DOHH2 (cell line): ENCODE data around the gene MPND.
A peak's percentile ranks its signal among the peaks of the same experiment; 100 is the strongest.

Source experiments
- H3F3A ChIP-seq: fragments of 200-600 bp; sonication (generic), shearing (Covaris generic); 2 replicates; pipeline ENCODE4 v1.6.0; 2016; ENCODE audit warnings: antibody characterized with exemption, mild to moderate bottlenecking; ENCODE audit not compliant: control insufficient read depth, insufficient read depth
- H3K27ac ChIP-seq: fragments of 200-600 bp; sonication (generic); 2 replicates; pipeline ENCODE4 v1.5.1; 2014; ENCODE audit warnings: low read depth, mild to moderate bottlenecking, low read length, moderate library complexity
- H3K27me3 ChIP-seq: fragments of 200-600 bp; sonication (generic); 2 replicates; pipeline ENCODE4 v1.6.1; 2014; ENCODE audit warnings: mild to moderate bottlenecking, low read length, mixed read lengths; ENCODE audit not compliant: control insufficient read depth
- H3K36me3 ChIP-seq: fragments of 200-600 bp; sonication (generic); 2 replicates; pipeline ENCODE4 v1.6.1; 2014; ENCODE audit warnings: mild to moderate bottlenecking, low read length, moderate library complexity, mixed read lengths; ENCODE audit not compliant: control insufficient read depth
- H3K4me1 ChIP-seq: fragments of 200-600 bp; sonication (generic); 2 replicates; pipeline ENCODE4 v1.6.1; 2014; ENCODE audit warnings: mild to moderate bottlenecking, low read length, mixed read lengths; ENCODE audit not compliant: control insufficient read depth
- H3K4me2 ChIP-seq: fragments of 200-600 bp; sonication (generic); 2 replicates; pipeline ENCODE4 v1.6.0; 2014; ENCODE audit warnings: mild to moderate bottlenecking, low read length, moderate library complexity
- H3K4me3 ChIP-seq: fragments of 200-600 bp; sonication (generic); 2 replicates; pipeline ENCODE4 v1.5.1; 2014; ENCODE audit warnings: mild to moderate bottlenecking, low read length, mixed read lengths
- H3K79me2 ChIP-seq: fragments of 200-600 bp; sonication (generic); 2 replicates; pipeline ENCODE4 v1.6.1; 2014; ENCODE audit warnings: mild to moderate bottlenecking, low read length, mixed read lengths; ENCODE audit not compliant: control insufficient read depth
- H3K9me2 ChIP-seq: fragments of 200-600 bp; sonication (generic); replicated peaks from 2 replicates; pipeline ENCODE4 v1.6.1; 2014; ENCODE audit warnings: mild to moderate bottlenecking, low read length, mixed read lengths; ENCODE audit not compliant: control insufficient read depth
- H3K9me3 ChIP-seq: fragments of 200-600 bp; sonication (generic); 2 replicates; pipeline ENCODE4 v1.6.1; 2014; ENCODE audit warnings: antibody characterized with exemption, low read length, mixed read lengths; ENCODE audit not compliant: control insufficient read depth, insufficient read depth
- H4K20me1 ChIP-seq: fragments of 200-600 bp; sonication (generic); 2 replicates; pipeline ENCODE4 v1.6.0; 2014; ENCODE audit warnings: low read depth, mild to moderate bottlenecking, antibody characterized with exemption, low read length, moderate library complexity; ENCODE audit not compliant: control insufficient read depth, insufficient read depth
- CTCF ChIP-seq: fragments of 200-600 bp; sonication (generic); IDR thresholded peaks from one replicate; pipeline ENCODE4 v1.5.1; 2014; ENCODE audit warnings: antibody characterized with exemption, mild to moderate bottlenecking, low read depth, low read length; ENCODE audit not compliant: poor library complexity, severe bottlenecking
- EZH2phosphoT487 ChIP-seq: fragments of 200-600 bp; sonication (generic); IDR thresholded peaks from 2 replicates; pipeline ENCODE4 v1.6.1; 2017; ENCODE audit warnings: borderline replicate concordance, mild to moderate bottlenecking, antibody characterized with exemption, low read length, moderate library complexity, mixed read lengths

The MPND gene

DNA sequence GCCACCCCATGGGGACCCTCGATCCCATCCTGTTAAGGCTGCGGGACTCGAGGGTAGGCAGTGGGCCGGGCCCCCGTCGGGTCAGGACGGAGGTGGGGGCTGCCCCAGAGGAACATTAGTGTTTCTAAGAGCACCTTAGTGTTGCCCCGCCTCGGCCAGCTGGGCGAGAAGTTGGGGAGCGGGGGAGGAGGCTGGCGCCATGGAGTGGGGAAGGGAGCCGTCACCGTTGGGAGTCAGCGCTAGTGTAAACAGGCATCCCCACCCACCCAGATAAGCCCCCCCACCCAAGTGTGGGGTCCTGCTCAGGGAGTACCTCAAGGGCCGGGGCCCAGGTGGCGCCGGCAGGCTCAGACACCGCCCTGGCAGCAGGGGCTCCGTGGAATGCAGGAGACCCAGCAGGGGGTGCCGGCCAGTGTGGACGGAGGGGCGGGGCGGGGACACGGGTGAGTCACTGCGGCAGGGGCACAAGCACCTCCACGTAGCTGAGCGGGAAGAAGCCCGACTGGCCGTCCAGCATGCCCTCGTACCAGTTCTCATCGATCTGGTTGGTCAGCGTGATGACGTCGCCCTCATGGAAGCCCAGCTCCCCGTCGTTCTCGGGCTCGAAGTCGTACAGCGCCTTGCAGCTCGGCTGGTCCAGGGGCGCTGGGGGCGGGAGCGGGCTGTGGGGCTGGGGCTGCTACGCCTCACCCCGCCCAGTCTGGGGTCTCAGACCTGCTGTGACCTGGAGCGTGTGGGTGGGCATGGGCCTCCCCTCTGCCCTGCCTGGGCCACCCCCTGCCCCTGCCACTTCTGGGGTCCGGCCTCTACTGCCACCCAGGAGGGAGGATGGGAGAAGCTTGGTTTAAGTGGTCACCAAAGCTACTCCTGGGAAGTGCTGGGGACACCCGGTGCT, 18.0 kb downstream of the MPND start:
- Histone ChIP-seq H3K27ac (no peak overlapping the region), H3K4me2 (no peak overlapping the region), H3K9me3 (no peaks in the 10 kb centered on the region), H4K20me1 (no peaks in the 10 kb centered on the region), H3K27me3 (no peaks in the 10 kb centered on the region), H3K9me2 (no peaks in the 10 kb centered on the region), H3F3A (no peaks in the 10 kb centered on the region), H3K36me3 (peaks cover 65% of the 10 kb centered on the region), H3K79me2 (no peaks in the 10 kb centered on the region), H3K4me3 (no peak overlapping the region), H3K4me1 (no peaks in the 10 kb centered on the region)
- TF ChIP-seq EZH2phosphoT487 = no peak
- no peak for TF ChIP-seq CTCF

- Histone ChIP-seq H3K4me1 (no peaks in the 10 kb centered on the region), H4K20me1 (no peaks in the 10 kb centered on the region), H3K27ac (no peak overlapping the region), H3K79me2 (no peaks in the 10 kb centered on the region), H3F3A (no peaks in the 10 kb centered on the region), H3K9me3 (no peaks in the 10 kb centered on the region), H3K9me2 (no peaks in the 10 kb centered on the region), H3K4me2 (no peak overlapping the region), H3K4me3 (no peak overlapping the region), H3K36me3 (peaks cover 68% of the 10 kb centered on the region), H3K27me3 (no peaks in the 10 kb centered on the region)
- TF ChIP-seq EZH2phosphoT487 (no peak), CTCF (no peak)
Measured at GRCh38 chr19:4362101-4362828, 18.9 kb downstream of the MPND start.

GRCh38 chr19:4362831-4363545, 19.6 kb downstream of the MPND start:
- H3K4me2 ChIP-seq = no peak overlapping the region
- peaks cover 70% of the 10 kb centered on the region for H3K36me3 ChIP-seq
- TF ChIP-seq CTCF = peak; percentile 30
- no peak for TF ChIP-seq EZH2phosphoT487
- no peaks in the 10 kb centered on the region for H3F3A ChIP-seq
- H3K4me1 ChIP-seq = peaks cover 2% of the 10 kb centered on the region
- H3K79me2 ChIP-seq = peaks cover 2% of the 10 kb centered on the region
- no peak overlapping the region for H3K27ac ChIP-seq
- H3K4me3 ChIP-seq = no peak overlapping the region
- no peaks in the 10 kb centered on the region for H3K9me2 ChIP-seq
- no peaks in the 10 kb centered on the region for H4K20me1 ChIP-seq
- no peaks in the 10 kb centered on the region for H3K9me3 ChIP-seq
- H3K27me3 ChIP-seq = no peaks in the 10 kb centered on the region
